CD4-positive, alpha-beta T cell treated with Interleukin-2 at 100 ng/mL for 4 hours (primary cell): Measurements from ENCODE around the gene RETREG2.

Experiments
- DNase-seq: peaks from one replicate; pipeline ENCODE4 v3.0.0-alpha.2; 2020; ENCODE audit warnings: low spot score

RETREG2 gene

DNA sequence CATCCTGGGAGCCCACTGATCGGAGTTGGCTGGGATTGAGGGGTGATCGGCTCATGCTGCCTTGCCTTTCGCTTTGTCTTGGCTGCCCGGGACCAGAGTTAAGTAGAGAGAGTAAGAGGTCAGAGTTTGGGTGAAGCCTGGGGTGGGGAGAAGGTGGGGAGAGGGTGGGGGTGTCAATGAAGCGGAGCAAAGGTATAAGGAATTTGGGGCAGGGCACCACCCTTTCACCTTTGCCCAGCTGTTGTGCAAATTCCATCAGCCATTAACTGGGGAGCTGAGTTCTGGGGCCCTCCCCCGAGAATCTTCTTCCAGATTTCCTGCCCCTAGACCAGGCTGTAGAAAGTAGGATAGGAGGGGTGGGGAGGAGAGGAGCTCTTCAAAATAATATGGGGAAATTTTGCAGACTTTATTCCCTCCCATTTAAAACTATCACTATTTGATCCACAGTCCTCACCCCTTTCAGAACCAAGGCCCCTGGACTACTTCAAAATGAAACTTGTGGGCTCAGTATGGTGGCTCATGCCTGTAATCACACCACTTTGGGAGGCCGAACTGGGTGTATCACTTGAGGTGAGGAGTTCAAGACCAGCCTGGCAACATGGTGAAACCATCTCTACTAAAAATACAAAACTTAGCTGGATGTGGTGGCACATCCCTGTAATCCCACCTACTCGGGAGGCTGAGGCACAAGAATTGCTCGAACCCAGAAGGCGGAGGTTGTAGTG, 8.0 kb upstream of the RETREG2 start, which contains the start of gene SLC23A3:
Gene SLC23A3 (minus strand): TSS at position 100 of the 725 bp plus-strand sequence. CDS start 45 bp downstream, at position 55.
- no peak for DNase-seq

DNA sequence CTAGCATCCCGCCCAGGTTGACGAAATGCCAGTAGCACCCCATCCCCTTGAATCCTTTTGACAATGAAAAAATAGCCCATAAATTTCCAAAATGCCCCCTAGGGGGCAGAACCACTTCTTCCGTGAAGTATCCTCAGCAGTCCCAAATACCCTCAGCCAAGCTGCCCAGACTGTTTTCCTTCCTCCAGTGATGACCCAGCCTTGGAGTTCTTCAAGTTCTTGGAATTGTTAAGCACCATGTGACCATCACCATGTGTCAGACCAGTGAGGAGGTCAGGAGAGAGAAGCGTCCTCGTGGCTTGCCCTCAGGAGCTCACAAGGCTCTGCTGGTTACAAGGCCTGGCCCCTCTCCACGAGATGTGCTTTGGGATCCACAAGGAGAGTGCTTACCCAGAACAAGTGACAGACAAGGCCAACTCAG, 6.8 kb upstream of the RETREG2 start:
- DNase-seq = peak; percentile 63

DNA sequence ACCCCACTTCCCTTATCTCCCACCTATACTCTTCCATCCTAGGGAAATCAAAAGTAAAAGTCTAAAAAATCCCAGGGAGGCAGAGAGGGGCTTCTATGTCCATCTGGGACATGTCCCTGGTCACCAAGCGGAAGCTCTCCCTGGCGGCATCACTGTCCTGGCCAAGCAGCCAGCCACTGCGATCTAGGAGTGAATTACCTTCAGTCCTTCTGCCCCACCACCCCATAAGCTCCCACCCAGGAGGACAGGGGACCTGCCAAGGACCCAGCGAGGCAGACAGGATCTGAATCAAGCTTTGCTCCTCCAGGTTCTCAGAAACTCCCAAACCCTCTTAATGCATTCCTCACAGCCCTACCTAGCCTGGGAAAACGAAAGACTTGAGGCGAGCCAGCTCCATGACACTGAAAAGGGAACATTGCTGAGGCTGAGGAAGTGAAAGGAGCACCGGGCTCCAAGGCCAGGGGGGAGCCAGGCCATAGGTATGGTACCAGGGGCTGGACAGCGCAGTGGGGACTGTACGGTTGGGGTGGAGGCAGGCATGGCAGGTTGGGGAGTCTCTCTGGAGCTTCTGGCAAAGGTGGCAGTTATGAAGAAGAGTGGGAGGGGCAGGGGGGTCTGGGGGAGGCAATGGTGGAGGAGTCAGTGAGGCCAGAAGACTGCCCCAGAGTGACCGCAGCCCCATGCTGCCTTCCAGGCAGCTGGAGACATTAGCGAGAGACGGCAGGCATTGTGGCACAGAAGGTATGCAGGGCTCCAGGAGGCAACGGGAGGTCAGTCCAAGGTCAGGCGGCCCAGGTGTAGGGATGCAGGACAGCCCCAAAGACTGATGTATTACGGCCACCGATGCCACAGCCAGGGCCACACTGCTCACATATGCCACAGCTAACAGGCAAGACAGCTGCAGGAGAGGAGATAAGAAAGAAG, 5.6 kb upstream of the RETREG2 start:
- no peak for DNase-seq

DNA sequence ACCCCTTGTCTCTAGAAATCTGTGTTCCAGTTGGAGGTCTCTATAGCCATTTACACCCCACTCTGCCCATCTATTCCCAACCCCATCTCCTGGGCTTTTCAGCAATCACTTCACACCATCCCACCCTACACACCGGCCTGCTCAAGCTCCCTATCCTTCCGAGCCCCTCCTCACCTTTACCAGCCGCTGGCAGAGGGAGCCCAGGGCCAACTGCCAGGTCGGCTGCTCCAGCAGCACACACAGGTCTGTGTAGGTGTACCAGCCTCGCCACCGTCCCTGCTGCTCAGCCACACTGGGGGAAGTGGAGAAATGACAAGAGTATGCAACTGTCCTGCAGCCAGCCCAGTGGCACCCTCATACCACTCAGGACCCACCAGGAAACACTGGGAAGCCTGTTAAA, 4.9 kb upstream of the RETREG2 start:
- no peak for DNase-seq

DNA sequence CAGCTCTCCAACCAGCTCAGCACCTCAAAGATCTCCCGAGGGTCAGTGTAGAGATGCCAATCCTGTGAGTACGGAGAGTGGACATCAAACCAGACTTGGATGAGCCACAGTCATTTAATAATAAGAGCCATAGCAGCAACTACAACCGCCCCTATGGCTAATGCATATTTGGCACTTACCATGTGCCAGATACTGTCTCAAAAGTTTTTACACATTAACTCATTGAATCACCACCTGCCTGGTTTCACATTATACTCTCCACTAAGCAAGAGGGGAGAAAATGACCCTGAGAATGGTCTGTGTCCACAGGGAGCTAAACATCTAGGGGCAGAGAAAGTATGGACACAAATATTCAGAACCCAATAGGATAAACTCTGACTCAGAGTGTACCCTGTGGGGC, 3.9 kb upstream of the RETREG2 start:
- DNase-seq = no peak

DNA sequence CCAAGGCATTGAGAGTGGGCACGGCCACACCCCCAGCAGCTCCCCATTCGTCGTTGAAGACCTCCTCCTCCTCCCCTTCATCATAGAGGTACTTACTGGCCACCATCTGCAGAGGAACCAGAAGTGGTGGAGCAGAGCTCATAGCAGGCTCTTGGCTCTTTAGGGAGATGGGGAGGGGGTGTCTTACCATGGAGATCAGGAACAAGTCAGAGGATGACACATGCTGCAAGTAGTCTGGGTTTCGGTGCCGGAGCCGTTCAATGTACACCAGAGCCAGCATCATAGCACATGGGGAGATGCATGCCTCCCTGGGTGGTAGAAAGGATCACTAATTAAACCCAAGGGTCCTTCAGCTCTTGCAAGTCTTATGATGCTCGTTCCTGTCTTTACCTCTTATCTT, 3.3 kb upstream of the RETREG2 start:
- no peak for DNase-seq

DNA sequence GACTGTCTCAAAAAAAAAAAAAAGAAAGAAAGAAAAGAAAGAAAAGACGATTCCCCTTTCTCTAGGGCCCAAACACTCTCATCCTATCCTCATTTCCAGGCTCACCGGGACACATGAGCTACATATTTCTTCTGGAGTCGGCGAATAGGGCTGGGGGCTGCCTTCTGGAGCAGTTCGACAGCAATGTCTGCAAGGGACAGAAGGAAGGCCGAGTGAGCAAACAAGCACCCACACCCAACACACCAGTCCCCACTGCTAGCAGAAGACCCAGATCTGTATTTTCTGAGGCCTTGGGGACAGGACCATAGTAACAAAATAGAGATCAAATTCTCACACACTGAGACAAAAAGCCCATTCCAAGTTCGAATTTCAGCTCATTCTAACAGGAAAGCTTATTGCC, 2.6 kb upstream of the RETREG2 start:
- DNase-seq = no peak

DNA sequence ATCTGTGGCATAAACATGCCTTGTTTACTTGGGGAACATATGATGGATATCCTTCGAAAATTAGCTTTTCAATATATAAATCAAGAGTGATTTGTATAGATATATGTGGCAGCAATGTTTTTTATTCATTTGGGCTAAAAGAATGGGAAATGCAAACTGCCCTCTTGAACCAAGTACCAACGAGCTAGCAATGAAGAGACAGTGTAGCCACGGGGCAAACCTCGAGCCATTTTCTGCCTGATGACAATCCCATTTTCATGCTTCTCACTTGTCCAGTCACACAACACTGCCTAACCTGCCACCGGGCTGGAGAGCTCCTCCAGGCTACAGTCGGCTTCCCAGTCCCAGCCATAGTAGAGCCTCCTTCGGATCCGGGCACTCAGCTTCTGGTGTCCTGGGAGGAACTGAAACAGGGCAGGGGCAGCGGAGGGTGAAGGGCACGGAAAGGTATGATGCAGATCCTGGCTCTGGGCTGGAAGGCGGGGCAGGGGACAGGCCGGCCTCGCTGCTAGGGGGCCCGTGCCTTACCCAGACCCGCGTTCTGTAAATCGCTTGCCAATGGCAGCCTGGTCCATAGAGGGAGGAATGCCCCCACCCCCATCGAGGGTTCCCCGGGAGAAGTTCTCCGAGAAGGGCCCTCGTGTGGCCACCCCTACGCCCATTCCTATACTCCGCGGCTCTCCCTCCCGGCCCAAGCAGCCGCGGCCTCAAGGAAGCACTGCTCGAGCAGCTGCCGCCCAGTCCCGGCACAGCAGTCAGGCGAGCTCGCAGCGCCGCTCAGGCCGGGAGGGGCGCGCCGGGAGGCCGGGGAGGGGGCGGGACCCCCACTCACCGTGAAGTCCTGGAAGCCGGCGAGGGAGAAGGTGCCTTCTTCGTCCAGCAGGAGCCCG, 1.9 kb upstream of the RETREG2 start:
- DNase-seq = peak; percentile 23

DNA sequence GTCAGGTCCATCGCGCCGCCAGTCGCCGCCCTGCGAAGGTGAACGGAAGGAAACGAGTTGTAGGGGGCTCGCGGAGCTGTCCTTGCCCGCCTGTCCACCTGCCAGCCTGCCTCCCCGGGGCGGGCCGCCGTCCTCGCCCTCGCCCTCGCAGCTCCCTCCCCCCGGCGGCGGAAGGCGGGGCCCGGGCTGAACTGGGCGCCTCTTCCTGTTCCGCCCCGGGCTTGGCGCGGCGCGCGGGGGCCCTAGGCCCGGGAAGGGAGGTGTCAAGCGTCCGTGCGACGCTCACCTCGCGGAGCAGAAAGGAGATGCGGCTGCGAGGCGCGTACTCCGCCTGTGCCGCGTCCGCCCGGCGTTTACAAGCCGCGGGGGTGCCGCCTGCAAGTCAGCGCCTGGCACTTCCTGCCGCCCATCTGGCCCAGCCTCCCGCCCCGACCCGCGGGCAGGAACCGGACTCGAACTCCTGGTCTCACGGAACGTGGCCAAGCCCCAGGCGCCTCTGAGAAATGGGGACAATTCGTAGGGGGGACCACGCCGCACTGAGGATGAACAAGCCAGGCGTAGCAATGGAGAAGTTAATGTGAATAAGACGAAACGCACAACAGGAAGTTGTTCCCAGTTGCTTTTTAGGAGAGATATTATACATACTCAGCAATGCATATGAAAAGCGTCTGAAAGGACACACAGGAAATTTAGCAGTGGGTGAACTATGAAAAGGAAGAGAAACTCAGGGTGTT, 1.1 kb upstream of the RETREG2 start, which contains the start of gene CNPPD1:
Gene CNPPD1 (minus strand): TSS at position 108 of the 734 bp plus-strand sequence. CDS start 97 bp downstream, at position 11.
- peak; percentile 87 for DNase-seq

DNA sequence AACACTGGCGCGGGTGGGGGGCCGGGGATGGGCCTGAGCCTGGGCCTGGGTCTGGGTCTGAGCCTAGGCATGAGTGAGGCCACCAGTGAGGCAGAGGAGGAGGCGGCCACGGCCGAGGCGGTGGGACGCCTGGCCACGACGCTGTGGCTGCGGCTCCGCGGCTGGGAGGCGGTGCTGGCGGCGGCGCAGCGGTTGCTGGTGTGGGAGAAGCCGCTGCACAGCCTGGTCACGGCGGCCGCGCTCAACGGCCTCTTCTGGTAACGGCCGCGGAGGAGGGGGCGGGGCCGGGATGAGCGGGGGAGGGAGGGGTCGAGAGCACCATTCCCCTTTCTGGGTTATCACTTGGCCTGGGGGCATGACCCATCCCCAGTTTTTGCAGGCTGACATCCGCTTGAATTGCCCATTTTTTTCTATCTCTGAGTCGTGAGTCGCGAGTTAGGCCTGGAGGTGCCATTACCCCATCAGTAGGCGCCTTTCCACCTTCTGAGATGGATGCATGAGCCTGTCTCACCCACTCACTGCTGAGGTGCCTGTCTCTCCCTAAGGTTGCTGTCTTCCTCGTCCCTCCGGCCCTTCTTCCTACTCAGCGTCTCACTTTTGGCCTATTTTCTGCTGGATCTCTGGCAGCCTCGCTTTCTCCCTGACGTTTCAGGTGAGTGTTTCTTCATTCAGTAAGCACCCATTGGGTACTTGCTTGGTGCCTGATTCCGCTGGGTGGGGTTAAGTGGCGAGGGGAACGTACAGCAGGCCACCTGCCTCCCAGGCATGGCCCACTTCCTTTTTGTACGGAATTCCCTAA, 501 bp downstream of the RETREG2 start:
- DNase-seq = peak; percentile 24

DNA sequence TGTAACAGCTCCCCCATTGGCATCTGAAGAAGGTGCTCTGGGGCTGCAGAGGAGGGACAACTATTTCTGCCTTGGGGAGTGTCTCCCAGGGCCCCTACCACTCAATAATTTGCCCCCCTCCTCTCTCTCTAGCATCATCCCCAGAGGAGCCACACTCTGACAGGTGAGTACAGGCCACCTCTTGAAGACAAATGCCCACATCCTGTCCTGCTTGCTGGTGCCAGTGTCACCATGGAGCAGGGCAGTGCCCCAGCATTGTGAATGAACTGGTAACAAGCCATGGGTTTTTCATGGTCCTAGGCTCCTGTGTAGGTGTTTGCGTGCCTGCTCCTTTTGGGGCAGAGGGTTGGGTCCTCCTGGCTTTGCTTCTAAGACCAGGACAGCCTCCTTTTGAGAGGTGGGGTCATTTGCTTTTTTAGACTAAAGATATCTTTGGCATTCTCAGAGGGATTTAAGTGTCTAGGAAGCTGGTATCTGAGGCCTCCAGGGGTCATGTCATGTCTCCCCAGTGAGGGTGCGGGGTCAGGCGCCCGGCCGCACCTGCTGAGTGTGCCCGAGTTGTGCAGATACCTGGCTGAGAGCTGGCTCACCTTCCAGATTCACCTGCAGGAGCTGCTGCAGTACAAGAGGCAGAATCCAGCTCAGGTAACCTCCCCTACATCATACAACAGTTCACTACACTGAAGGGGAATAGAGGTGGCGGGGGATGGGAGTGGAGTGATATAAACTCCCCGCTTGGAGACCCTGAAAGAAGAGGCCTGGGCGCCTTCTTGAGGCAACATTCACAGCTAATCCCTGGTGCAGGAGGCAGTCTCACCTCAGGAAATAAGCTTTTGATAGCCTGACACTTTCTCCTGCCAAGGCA, 1.8 kb downstream of the RETREG2 start:
- DNase-seq = no peak

DNA sequence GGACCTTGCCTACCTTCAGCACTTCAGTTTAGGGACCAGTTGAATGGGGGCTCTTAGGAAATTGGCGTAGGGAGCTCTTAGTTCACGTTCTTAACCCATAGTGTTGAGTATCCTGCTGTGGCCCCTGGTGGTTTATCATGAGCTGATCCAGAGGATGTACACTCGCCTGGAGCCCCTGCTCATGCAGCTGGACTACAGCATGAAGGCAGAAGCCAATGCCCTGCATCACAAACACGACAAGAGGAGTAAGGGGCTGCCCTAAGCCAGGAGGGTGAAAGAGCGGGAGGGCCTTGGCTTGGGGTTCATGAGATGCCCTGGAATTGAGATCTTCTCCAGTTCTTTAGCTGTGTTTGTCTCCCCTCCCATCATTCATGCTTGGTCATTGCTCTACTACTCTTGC, 2.9 kb downstream of the RETREG2 start:
- DNase-seq = no peak

DNA sequence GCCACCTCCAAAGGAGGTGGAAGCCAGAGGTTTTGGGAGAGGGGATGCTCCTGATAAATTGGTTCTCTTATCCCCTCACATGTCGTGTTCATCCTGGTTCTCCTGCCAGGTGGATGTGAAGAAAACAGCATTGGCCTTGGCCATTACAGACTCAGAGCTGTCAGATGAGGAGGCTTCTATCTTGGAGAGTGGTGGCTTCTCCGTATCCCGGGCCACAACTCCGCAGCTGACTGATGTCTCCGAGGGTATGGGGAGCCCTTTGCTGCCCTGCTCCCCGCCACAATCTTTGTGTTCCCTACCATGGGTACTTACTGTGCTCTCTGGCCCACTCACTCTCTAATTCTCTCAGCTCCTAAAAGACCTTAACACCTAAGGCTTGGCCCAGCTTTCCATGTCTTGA, 3.5 kb downstream of the RETREG2 start:
- DNase-seq = no peak

DNA sequence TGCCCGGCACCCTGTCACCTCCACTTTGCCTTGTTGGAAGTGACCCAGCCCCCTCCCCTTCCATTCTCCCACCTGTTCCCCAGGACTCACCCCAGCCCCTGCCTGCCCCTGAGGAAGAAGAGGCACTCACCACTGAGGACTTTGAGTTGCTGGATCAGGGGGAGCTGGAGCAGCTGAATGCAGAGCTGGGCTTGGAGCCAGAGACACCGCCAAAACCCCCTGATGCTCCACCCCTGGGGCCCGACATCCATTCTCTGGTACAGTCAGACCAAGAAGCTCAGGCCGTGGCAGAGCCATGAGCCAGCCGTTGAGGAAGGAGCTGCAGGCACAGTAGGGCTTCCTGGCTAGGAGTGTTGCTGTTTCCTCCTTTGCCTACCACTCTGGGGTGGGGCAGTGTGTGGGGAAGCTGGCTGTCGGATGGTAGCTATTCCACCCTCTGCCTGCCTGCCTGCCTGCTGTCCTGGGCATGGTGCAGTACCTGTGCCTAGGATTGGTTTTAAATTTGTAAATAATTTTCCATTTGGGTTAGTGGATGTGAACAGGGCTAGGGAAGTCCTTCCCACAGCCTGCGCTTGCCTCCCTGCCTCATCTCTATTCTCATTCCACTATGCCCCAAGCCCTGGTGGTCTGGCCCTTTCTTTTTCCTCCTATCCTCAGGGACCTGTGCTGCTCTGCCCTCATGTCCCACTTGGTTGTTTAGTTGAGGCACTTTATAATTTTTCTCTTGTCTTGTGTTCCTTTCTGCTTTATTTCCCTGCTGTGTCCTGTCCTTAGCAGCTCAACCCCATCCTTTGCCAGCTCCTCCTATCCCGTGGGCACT, 4.5 kb downstream of the RETREG2 start:
- DNase-seq = no peak

DNA sequence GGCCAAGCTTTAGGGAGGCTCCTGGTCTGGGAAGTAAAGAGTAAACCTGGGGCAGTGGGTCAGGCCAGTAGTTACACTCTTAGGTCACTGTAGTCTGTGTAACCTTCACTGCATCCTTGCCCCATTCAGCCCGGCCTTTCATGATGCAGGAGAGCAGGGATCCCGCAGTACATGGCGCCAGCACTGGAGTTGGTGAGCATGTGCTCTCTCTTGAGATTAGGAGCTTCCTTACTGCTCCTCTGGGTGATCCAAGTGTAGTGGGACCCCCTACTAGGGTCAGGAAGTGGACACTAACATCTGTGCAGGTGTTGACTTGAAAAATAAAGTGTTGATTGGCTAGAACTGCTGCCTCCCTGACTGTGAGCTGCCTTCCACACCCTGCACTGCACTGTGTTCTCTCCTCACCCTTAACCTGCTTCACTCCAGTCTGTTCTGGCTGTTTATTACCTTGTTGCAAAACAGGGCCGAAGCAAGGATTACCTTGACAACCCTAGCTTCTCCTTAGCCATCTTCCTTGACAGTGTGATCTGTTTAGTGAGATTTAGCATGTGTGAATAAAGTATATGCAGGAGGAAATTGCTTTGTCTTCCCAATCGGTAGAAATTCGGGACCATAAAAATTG, 5.2 kb downstream of the RETREG2 start:
- no peak for DNase-seq

DNA sequence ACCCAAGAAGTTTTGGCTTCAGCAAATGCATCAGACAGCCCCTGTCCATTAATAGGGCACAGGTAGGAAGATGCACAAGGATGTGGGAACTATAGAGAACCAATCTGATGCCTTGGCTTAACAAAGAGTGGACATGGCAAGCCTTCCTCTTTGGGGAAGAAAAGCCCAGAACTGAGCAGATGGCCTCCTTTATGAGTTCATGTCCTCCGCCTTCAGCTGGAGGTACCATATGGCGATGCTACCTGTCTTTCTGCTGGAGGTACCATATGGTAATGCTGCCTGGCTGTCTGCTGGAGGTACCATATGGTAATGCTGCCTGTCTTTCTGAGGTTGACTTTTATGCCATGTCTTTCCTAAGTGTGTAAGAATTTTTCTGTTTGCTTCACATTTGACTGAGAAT, 6.0 kb downstream of the RETREG2 start:
- no peak for DNase-seq

DNA sequence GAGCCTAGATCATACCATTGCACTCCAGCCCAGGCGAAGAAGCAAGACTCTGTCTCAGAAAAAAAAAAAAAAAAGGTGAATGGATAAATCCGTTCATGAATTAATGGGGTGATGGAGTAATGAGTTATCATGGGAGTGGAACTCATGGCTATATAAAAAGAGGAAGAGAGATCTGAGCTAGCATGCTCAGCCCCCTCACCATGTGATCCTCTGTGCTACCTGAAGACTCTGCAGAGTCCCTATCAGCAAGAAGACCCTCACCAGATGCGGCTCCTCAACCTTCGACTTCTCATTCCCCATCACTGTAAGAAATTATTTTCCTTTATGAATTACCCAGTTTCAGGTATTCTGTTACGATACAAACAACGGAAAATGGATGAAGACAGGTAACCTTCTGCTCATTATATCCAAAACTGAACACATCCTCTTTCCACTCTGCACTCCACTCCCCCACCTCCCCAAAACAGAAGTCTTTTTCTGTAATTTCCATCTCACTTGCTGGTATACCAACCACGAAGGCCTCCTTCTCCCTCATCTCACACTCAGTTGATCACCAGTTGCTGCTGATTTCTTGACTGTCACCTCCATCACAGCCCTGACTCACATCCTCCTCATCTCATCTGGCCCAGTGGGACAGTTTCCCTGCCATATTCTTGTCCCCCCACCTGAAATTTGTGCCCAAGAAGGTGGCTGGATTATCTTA, 8.8 kb downstream of the RETREG2 start:
- no peak for DNase-seq
